ENCODE results near the gene GET3.

GRCh38 chr19:12711187-12711586 is 26.1 kb upstream of the GET3 start:
- TF ChIP-seq CTCF (IDR thresholded peaks at IDR 0.05; ENCODE audit: low read depth, low read length) (no peak), EZH2phosphoT487 (IDR thresholded peaks at IDR 0.05; ENCODE audit: low read depth) (no peak)
